ENCODE measurements around the gene SYNJ1.

The SYNJ1 gene

GRCh38 chr21:32587651-32588050 is 140.2 kb downstream of the SYNJ1 start:
- TF ChIP-seq EZH2 (IDR thresholded peaks at IDR 0.05) (no peak), FOXP2 (optimal IDR thresholded peaks at IDR 0.05; ENCODE audit: control extremely low read depth, extremely low read length, insufficient read depth) (no peak), POLR2AphosphoS5 (IDR thresholded peaks at IDR 0.05; ENCODE audit: borderline replicate concordance, low read depth, low read length) (no peak)
- no peaks in the 10 kb centered on the region for H3K36me3 ChIP-seq (ENCODE audit: insufficient read depth, low read length)
- H3K9ac ChIP-seq (ENCODE audit: insufficient read length): no peak overlapping the region
- H3K4me3 ChIP-seq: no peak overlapping the region
- no peaks in the 10 kb centered on the region for H3K9me3 ChIP-seq (ENCODE audit: low read depth, low read length)
- no peak overlapping the region for H3K27ac ChIP-seq
- no peak for DNase-seq (ENCODE audit: low read depth, low spot score)

GRCh38 chr21:32587120-32587519 is 140.7 kb downstream of the SYNJ1 start:
- Histone ChIP-seq H3K36me3 (ENCODE audit: insufficient read depth, low read length) (no peaks in the 10 kb centered on the region), H3K9me3 (ENCODE audit: low read depth, low read length) (no peaks in the 10 kb centered on the region), H3K9ac (ENCODE audit: insufficient read length) (no peak overlapping the region), H3K4me3 (no peak overlapping the region), H3K27ac (no peak overlapping the region)
- no peak for DNase-seq (ENCODE audit: low read depth, low spot score)
- no peak for TF ChIP-seq EZH2 (IDR thresholded peaks at IDR 0.05)
- TF ChIP-seq FOXP2 (optimal IDR thresholded peaks at IDR 0.05; ENCODE audit: control extremely low read depth, extremely low read length, insufficient read depth): no peak
- TF ChIP-seq POLR2AphosphoS5 (IDR thresholded peaks at IDR 0.05; ENCODE audit: borderline replicate concordance, low read depth, low read length): no peak

- Histone ChIP-seq H3K9ac (ENCODE audit: insufficient read length) (no peak overlapping the region), H3K9me3 (ENCODE audit: low read depth, low read length) (no peaks in the 10 kb centered on the region), H3K27ac (no peak overlapping the region), H3K36me3 (ENCODE audit: insufficient read depth, low read length) (no peaks in the 10 kb centered on the region), H3K4me3 (no peak overlapping the region)
- no peak for DNase-seq (ENCODE audit: low read depth, low spot score)
- TF ChIP-seq EZH2 (IDR thresholded peaks at IDR 0.05) (no peak), FOXP2 (optimal IDR thresholded peaks at IDR 0.05; ENCODE audit: control extremely low read depth, extremely low read length, insufficient read depth) (no peak), POLR2AphosphoS5 (IDR thresholded peaks at IDR 0.05; ENCODE audit: borderline replicate concordance, low read depth, low read length) (no peak)
Observed at GRCh38 chr21:32585970-32586369, 141.8 kb downstream of the SYNJ1 start.

- DNase-seq (ENCODE audit: low read depth, low spot score): no peak
- H3K27ac ChIP-seq: no peak within 1 kb of the TSS
- TF ChIP-seq FOXP2 (optimal IDR thresholded peaks at IDR 0.05; ENCODE audit: control extremely low read depth, extremely low read length, insufficient read depth) (no peak), POLR2AphosphoS5 (IDR thresholded peaks at IDR 0.05; ENCODE audit: borderline replicate concordance, low read depth, low read length) (no peak), EZH2 (IDR thresholded peaks at IDR 0.05) (no peak)
Observed at GRCh38 chr21:32585042-32585710, 142.6 kb downstream of the SYNJ1 start, which contains the start of gene TCP10L. Gene TCP10L, minus strand, starts transcription at chr21:32585523. Its CDS starts 1,219 bp downstream, at chr21:32584304.

GRCh38 chr21:32584472-32584871 is 143.3 kb downstream of the SYNJ1 start:
- no peak for DNase-seq (ENCODE audit: low read depth, low spot score)
- H3K9ac ChIP-seq (ENCODE audit: insufficient read length): no peak overlapping the region
- no peak overlapping the region for H3K27ac ChIP-seq
- no peaks in the 10 kb centered on the region for H3K9me3 ChIP-seq (ENCODE audit: low read depth, low read length)
- H3K4me3 ChIP-seq: no peak overlapping the region
- TF ChIP-seq POLR2AphosphoS5 (IDR thresholded peaks at IDR 0.05; ENCODE audit: borderline replicate concordance, low read depth, low read length) (no peak), FOXP2 (optimal IDR thresholded peaks at IDR 0.05; ENCODE audit: control extremely low read depth, extremely low read length, insufficient read depth) (no peak), EZH2 (IDR thresholded peaks at IDR 0.05) (no peak)
- no peaks in the 10 kb centered on the region for H3K36me3 ChIP-seq (ENCODE audit: insufficient read depth, low read length)

More at GRCh38 chr21:32585042-32585710, 142.6 kb downstream of the SYNJ1 start, which contains the start of gene TCP10L:
- Histone ChIP-seq H3K4me3 (no peak within 1 kb of the TSS), H3K9me3 (ENCODE audit: low read depth, low read length) (no peaks in the 10 kb centered on the region), H3K9ac (ENCODE audit: insufficient read length) (no peak within 1 kb of the TSS), H3K36me3 (ENCODE audit: insufficient read depth, low read length) (no peaks in the 10 kb centered on the region)

- Histone ChIP-seq H3K27ac (no peak overlapping the region), H3K36me3 (ENCODE audit: insufficient read depth, low read length) (no peaks in the 10 kb centered on the region), H3K9ac (ENCODE audit: insufficient read length) (no peak overlapping the region), H3K9me3 (ENCODE audit: low read depth, low read length) (no peaks in the 10 kb centered on the region), H3K4me3 (no peak overlapping the region)
- DNase-seq (ENCODE audit: low read depth, low spot score): no peak
- TF ChIP-seq EZH2 (IDR thresholded peaks at IDR 0.05): no peak
- TF ChIP-seq POLR2AphosphoS5 (IDR thresholded peaks at IDR 0.05; ENCODE audit: borderline replicate concordance, low read depth, low read length): no peak
- no peak for TF ChIP-seq FOXP2 (optimal IDR thresholded peaks at IDR 0.05; ENCODE audit: control extremely low read depth, extremely low read length, insufficient read depth)
Observed at GRCh38 chr21:32581732-32582131, 146.1 kb downstream of the SYNJ1 start.

GRCh38 chr21:32580949-32581348 is 146.9 kb downstream of the SYNJ1 start:
- H3K27ac ChIP-seq: no peak overlapping the region
- TF ChIP-seq FOXP2 (optimal IDR thresholded peaks at IDR 0.05; ENCODE audit: control extremely low read depth, extremely low read length, insufficient read depth): no peak
- TF ChIP-seq EZH2 (IDR thresholded peaks at IDR 0.05): no peak
- no peak for TF ChIP-seq POLR2AphosphoS5 (IDR thresholded peaks at IDR 0.05; ENCODE audit: borderline replicate concordance, low read depth, low read length)
- no peak overlapping the region for H3K4me3 ChIP-seq
- H3K9ac ChIP-seq (ENCODE audit: insufficient read length): no peak overlapping the region
- H3K9me3 ChIP-seq (ENCODE audit: low read depth, low read length): no peaks in the 10 kb centered on the region
- no peak for DNase-seq (ENCODE audit: low read depth, low spot score)
- no peaks in the 10 kb centered on the region for H3K36me3 ChIP-seq (ENCODE audit: insufficient read depth, low read length)

Measured in SK-N-MC (cell line).